Measurements from ENCODE around the gene AMER2. TPM values are rescaled to one million over a fixed set of nuclear protein-coding genes. Genes with fewer than 3 reads are reported as not detected.

The AMER2 gene
- total RNA-seq, 1 donor from 2014 or later: not detected

DNA sequence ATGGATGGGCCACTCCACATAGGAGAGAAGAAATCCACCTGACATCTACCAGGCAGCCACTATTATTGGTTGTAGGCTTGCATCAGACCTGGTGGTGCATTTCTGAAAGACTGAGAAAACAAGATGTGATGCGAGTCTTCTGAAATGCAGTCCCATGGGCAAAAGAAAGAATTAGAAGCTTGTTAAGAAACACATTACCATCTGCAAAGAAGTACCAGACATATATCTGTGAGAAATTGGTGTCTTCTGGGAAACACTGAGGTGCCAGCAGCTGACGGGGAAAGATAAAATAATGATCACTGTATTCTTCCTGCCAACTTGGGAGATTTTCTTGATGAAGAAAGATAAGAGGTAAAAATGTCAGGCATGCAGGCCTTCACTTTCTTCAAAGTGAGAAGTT is 14.4 kb downstream of the AMER2 start:
- no peak for DNase-seq (ENCODE audit: low read depth, low spot score)

DNA sequence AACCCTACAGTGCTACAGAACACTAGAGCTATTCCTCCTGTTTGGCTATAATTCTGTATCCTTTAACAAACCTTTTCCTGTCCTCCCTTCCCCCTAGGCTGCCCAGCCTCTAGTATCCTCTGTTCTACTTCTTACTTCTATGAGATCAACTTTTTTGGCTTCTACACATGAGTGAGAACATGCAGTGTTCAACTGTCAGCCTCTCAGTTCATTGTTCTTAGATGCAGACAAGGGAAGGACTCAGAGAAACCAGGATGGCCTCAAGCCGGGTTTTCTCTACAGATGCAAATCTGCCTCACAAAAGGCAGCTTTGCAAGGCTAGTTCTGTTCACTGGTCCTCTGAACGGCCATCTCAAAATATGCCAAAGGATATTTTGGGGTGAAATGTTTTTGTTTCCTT is 18.4 kb downstream of the AMER2 start:
- no peak for DNase-seq (ENCODE audit: low read depth, low spot score)

DNA sequence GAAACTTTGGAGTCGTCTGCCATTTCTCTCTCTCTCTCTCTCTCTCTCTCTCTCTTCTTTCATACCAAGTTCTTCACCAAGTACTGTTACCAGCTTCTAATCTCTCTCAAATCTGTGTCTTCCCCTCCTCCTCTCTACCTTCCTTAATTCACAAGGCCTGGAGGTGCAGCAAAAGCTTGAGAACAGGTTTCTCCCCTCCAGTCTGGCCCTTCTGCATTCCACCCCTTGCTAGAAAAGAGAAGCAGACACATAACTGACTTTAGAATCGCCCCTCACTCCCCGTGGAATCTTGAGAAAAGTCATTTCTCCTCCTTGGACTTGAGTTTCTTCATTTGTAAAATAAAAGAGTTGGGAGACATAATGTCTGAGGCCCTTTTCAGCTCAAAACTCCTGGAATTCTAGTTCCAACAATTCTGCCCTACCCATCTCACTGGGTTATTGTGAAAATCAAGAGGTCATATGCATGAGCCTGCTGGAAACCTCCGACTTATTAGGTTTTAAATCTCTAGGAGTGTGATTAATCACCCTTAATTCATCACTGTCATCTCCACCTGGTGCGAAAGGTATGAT is 20.4 kb downstream of the AMER2 start:
- DNase-seq (ENCODE audit: low read depth, low spot score): no peak

DNA sequence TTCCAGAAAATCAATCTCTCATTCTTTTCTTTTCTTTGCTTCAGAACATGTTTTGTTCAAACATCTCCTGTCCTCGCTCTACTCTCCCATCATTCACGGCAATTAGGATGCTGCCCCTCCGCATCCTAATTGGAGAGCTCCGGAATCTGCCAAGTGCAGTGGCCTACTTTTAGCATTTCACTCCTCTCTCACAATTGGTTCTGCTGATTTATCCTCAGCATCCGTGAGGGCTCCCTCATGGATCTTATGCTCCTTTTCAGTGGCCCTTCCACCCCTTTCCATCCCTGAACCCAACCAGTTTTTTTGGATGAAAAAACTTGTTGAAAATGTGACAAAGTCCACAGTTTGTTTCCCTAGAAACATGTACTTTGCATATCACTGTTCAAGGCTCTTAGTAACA is 22.4 kb downstream of the AMER2 start:
- DNase-seq (ENCODE audit: low read depth, low spot score): no peak

DNA sequence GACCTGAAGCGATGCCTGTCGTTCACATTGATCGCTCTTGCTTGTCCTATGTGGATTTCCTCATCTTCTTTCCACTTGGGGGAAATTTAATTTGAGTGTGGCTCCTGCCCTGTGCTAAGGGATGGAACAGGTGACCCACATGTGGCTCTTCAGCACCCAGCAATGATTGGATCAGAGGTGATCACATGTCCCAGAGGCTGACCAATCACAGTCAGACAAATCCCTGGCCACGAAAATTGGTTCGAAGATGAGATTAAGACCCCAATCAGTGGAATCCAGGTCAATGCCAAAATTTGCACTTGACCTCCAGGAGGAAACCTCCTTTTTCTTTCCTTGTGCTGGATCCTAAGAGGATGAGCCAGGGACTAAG is 23.7 kb downstream of the AMER2 start:
- no peak for DNase-seq (ENCODE audit: low read depth, low spot score)

DNA sequence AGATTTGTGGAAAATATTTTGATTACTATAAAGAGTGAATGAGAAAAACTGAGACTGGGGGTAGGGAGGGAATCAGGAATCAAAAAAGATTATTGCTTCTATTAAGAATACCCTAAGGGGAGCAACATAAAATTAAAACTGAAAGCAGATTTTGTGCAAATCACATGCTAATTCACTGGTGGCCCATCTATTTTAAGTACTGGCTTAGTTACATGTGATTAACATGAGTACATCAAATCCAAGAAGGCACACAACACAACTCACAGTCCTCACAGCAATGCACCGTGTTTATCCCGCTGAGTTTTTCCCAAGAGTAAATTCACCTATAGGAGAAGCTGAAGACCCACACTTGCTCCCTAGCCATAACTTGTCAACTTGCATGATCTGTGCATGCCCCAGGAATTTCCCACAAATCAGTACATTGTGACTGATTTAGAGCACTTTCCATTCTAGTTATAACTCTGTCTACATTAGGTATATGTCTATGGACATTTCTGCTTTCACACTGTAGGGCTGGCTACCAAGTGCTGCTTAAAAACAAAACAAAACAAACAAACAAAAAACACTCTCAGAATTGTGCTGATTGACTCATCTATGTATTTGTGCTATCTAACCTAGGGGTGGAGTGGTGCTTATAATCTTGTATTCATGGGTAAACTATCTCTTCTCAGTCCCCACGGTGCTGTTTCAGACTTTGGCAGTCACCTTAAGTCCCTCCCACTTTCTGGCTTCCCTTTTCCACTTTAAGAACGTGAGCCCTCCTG is 24.3 kb downstream of the AMER2 start:
- no peak for DNase-seq (ENCODE audit: low read depth, low spot score)

DNA sequence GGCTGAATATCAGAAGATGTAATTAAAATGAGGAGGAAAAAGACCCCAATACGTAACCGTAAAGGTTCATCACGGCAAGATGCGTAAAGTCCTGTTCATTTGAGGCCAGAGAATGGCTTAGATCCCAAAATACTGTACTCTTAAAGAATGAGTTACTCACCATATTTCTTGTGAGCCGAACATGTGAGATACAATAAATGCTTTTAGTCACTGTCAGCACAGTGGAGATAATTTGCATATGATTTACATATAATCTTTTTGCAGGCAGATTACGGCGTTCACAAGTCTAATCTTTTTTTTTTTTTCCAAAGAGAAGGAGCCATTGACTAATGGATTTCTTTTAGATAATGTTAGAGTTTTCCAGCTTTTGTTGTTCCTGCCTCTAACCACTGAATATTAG is 28.4 kb downstream of the AMER2 start:
- no peak for DNase-seq (ENCODE audit: low read depth, low spot score)

DNA sequence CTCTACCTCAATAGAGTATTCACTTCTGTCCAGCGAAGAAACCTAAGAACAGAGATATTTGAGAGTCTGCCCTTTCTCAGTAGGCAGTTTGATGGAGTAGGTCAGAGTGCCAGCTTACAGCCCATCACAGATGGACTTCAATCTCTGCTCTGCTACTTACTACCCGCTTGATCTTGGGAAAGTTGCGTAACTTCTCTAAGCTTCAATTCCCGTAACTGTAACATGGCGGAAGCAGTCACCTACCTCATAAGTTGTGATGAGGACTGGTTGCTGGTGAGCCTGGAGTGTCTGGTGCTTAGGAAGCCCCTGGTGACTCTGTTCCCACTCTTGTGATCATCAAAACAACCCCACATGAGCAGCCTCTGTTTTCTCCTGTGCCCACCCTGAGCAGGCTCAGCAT is 31.0 kb downstream of the AMER2 start:
- DNase-seq (ENCODE audit: low read depth, low spot score): no peak

DNA sequence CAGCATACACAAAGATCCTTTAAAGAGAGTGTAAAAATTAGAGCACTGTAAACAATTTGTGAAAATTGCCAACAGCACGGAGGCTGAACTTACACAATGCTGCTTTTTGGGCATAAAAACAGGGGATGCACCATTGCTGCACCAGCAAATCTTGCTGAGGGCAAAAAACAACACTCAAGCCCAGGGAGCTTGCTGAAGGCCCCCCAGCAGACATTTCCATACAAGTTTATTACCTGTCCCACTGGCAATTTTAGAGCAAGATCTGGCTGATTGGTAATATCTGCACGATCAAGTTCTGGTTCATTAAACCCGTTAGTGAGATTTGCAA is 34.3 kb downstream of the AMER2 start:
- DNase-seq (ENCODE audit: low read depth, low spot score): no peak

DNA sequence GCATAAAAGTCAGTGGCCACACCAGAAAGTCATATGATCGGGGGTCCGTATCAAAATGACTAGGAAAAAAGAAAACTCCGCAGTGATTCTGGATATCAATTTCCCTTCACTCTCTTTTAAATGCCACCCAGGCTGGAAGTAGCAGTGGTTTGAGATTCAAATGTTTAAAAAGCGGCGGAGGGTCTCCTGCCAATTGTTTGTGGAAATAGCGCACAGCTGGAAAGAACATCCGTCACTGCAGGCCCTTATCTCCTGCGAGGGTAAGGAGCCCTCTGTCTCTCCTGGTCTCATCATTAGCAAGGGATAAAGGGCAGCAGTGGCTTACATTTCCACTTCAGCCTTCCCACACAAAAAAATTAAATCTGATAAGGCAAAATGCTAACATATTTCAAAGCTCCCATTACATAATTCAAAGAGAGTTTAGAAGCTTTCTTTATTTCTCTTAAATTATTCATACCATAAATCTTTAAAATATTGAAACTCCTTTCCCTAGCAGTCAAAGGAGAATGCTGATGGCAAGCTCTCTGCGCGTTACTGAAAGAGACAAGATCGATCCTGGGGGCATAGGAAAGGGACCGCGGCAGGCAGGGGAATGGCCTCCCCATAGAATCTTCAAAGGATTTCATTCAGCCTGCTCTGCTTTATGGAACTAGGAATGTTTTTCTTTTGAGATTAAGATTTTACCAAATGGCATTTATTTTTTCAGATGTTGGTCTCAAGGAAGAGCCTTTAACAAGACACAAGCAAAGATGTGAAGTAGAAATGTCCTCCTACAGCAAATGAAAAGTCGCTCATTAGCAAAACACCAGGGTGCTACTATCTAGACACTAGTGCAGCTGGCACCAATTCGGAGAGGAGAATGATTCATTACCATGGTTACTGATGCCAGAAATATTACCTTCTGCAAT is 35.0 kb downstream of the AMER2 start:
- DNase-seq (ENCODE audit: low read depth, low spot score): no peak

DNA sequence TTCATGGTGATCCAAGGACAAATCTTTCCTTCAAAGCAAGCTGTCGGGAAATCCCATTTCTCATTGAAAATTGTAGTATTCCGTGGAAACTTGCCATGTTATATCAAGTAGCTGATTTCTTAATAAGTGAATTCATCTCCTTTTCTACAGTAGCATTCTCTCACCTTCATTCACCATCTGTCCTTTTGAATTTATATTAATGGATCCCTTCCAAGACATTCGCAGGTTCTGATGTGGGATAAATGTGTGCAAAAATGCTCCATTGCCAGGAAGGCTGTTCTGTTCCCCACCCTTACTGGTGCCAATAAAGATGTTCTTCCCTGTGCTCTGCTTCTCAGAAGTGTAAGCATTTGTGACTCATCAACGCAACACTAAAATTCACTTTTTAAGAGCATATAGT is 36.2 kb downstream of the AMER2 start:
- DNase-seq (ENCODE audit: low read depth, low spot score): no peak

DNA sequence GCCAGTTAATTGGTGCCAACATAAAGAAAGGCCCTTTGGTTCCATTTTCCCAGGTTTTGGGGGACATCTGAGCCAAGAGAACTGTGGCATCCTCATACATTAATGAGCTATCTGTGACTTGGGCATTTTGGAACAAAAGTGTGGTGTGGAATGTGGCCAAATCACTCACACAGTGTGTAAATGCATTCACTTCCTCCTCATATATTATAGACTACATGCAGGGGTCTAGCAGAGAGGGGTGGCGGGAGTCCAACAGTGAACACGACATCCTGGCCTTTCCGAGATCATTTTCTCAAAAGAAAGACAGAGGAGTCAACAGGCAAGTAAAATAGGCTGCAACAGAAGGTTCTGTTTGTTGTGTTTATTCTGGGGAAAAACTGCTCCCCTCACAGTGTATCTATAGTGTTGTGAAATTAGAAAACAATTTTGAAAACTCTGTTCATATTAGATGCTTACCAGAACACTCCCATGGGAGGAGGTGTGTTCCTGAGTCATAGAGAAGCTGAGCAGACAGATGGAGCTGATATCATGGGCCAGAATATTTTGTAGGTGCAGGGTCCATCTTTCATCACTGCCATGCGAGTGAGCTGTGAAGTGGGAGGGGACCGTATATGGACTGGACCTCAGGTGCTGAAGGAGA is 39.2 kb downstream of the AMER2 start:
- no peak for DNase-seq (ENCODE audit: low read depth, low spot score)

DNA sequence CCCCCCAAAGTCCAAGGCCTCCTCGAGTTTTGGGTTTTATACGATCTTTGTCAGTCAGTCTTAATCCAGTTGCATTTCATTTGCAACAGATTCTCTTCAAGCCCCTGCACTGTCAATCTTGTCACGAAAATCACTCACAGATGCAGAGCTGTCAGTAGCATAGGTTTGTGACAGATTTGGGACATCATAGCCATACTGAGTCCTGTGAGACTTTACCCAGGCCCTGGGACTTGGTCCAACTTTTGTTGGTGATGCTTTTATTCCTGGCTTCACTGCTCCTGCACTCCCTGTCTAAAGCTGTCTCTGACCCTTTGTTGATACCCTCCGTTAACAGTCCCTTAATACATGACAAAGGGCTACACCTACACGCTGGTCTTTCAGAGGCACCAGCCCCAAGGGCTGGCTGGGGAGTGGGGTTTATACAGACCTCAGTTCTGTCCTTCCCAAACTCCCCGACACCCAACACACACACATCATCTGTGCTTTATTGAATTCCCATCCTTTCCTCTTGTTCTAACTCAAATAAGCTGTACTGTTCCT is 40.1 kb downstream of the AMER2 start:
- DNase-seq (ENCODE audit: low read depth, low spot score): no peak

DNA sequence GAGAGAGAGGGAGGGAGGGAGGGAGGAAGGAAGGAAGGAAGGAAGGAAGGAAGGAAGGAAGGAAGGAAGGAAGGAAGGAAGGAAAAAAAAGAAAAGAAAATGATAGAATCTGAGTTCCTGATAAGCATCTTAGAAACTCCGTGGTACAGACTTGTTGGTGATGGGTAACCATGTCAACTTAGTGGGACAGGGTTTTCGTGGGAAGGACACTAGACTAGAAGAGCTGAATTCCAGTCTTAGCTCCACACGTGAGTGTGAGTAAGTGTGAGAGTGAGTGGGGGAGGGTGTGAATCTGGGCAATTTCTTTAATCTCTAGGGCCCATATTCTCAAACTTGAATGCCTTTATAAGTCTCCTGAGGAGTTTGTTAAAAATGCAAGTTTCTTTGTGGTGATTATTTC is 41.1 kb downstream of the AMER2 start:
- DNase-seq (ENCODE audit: low read depth, low spot score): no peak

DNA sequence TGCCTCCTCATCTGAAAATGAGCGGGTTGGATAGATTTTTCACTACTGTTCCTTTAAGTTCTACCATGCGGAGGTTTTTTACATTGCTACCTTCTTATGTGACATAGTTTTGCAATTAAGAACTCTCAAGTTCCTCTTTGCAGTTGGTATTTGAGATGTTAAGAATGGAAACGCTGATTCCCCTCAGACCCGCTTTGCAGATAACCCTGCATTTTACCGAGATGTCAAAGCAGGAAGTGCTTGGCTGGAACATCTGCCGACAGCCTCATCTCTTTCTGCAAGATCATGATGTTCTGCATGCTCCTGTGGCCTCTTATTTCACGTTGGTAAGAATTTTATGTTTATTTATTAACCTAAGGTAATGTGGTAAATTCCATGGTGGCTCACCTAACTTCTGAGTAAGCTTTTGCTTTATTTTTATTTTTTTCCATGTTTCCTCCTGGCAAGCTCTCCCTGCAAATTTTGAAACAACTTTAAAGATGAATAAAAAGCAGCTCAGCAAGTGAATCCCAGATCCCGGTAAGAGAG is 53.6 kb downstream of the AMER2 start:
- no peak for DNase-seq (ENCODE audit: low read depth, low spot score)

DNA sequence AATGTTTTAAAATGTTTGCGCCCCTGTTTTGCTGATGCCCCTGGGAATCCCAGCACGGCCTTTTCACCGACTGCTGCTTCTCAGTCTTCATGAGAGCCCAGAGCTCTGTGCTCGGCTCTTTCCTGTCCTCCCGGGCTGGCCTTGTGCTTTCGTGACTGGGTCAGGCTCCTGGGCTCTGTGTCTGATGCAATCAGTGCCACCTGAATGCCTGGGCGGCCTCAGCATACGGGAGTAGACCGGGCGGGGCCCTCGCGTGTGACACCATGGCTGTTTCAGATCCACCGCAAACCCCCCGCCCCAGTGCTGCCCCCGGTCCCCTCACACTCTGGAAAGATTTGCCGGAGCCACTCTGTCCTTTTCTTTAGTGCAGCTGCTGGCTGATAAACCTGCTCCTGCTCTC is 54.8 kb downstream of the AMER2 start:
- no peak for DNase-seq (ENCODE audit: low read depth, low spot score)

DNA sequence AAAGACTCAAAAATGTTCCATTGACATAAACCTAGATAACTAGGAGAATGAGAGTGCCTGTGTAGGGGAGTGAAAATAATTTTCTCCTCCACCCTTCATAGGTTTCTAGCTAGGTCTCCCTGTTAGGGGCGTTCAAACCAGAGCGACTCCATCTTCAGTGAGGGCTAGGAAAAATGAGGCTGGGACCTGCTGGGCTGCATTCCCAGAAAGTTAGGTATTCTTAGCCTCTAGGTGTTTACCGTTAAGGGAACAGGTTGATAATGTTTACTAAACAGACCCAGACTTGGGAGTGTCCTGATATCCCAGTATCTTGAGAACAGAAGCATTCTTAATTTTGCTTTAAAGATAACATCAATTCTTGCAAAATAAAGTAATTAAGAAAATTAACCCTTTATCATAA is 56.0 kb downstream of the AMER2 start:
- no peak for DNase-seq (ENCODE audit: low read depth, low spot score)

DNA sequence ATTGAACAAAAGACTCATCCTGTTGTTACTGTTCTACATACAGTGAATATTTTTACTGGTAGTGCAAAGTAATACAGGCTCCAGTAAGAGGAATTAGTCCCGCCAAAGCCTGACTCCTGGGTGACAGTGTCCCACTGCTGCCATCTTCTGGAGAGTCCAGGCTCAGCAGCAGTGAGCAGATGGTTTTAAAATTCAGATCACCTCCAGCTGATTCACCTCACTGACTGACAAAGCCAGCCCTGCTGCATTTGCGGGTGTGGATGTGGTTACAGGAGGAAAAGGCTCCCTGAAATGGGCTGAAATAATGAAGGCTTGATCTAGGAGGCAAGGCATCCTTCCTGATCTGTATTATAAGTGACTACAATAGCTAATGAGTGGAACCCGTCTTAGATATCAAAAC is 57.9 kb downstream of the AMER2 start:
- DNase-seq (ENCODE audit: low read depth, low spot score): peak; percentile 10

DNA sequence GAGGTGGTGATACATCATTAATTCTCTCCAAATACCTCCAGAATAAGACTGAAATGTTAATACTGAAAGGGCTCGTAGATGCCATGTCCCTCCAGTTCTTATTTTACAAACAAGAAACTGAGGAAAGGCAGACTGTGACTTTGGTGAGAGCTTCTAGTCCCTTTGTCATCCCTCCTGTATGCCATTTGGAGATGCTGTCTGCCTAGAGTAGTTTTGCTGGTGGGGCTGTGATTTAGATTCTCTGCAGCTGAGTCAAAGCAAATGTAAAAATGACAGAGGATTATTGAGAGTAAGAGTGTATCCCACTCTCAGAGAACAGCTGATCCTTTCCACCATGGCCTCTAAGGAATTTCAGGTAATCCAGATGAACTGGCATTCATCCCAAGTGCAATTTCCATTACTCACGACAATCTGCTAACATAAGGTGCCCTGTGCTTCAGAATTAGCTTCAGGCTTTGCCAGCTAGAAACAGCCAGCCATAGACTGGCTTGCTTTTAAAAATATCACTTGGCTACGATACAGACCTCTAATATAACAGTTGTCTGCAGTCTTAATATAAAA is 59.3 kb downstream of the AMER2 start:
- no peak for DNase-seq (ENCODE audit: low read depth, low spot score)

Measured in pulmonary artery endothelial cell (primary cell).